Measurements from ENCODE around the gene EPHB2.

The EPHB2 gene

GRCh38 chr1:22727873-22728272 is 17.2 kb downstream of the EPHB2 start:
- Histone ChIP-seq H3K27ac (ENCODE audit: low read depth, low read length) (no peak overlapping the region), H3K36me3 (ENCODE audit: control insufficient read depth, insufficient read depth, low read length) (no peaks in the 10 kb centered on the region), H3K9me3 (ENCODE audit: control insufficient read depth, insufficient read depth, low read depth, low read length) (no peaks in the 10 kb centered on the region), H3K27me3 (ENCODE audit: control insufficient read depth, insufficient read depth, low read length) (no peaks in the 10 kb centered on the region), H3K4me1 (ENCODE audit: control insufficient read depth, insufficient read depth, low read length) (no peaks in the 10 kb centered on the region), H3K9ac (ENCODE audit: low read length) (no peak overlapping the region), H3K4me3 (ENCODE audit: low read depth, low read length) (no peak overlapping the region)

- no peaks in the 10 kb centered on the region for H3K27me3 ChIP-seq (ENCODE audit: control insufficient read depth, insufficient read depth, low read length)
- H3K9me3 ChIP-seq (ENCODE audit: control insufficient read depth, insufficient read depth, low read depth, low read length) = no peaks in the 10 kb centered on the region
- H3K36me3 ChIP-seq (ENCODE audit: control insufficient read depth, insufficient read depth, low read length) = no peaks in the 10 kb centered on the region
- no peaks in the 10 kb centered on the region for H3K4me1 ChIP-seq (ENCODE audit: control insufficient read depth, insufficient read depth, low read length)
- H3K4me3 ChIP-seq (ENCODE audit: low read depth, low read length) = no peak overlapping the region
- H3K27ac ChIP-seq (ENCODE audit: low read depth, low read length) = no peak overlapping the region
- H3K9ac ChIP-seq (ENCODE audit: low read length) = no peak overlapping the region
These were observed 18.2 kb downstream of the EPHB2 start for GRCh38 chr1:22728751-22729399.

- Histone ChIP-seq H3K27me3 (ENCODE audit: control insufficient read depth, insufficient read depth, low read length) (no peaks in the 10 kb centered on the region), H3K9ac (ENCODE audit: low read length) (no peak overlapping the region), H3K4me3 (ENCODE audit: low read depth, low read length) (no peak overlapping the region), H3K27ac (ENCODE audit: low read depth, low read length) (no peak overlapping the region), H3K36me3 (ENCODE audit: control insufficient read depth, insufficient read depth, low read length) (no peaks in the 10 kb centered on the region), H3K4me1 (ENCODE audit: control insufficient read depth, insufficient read depth, low read length) (no peaks in the 10 kb centered on the region), H3K9me3 (ENCODE audit: control insufficient read depth, insufficient read depth, low read depth, low read length) (no peaks in the 10 kb centered on the region)
These were observed 18.7 kb downstream of the EPHB2 start for GRCh38 chr1:22729400-22729773.

DNA sequence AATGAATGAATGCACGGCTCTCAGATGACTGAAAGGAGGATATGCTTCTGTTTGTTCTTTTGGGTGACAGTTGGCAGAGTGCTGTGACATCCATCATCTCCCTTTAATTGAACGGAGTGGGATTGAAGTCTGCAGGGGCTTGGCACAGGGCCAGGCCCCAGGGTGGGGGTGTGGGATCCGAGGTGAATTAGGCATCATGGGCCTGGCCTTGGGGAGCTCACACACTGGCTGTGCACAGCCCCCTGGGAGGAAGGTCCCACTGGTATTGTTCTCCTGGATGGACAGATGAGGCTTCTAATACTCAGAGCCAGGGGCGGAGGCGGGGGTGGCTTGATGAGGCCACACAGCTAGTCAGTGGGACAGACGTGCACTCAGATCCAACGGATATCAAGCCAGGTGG is 19.3 kb downstream of the EPHB2 start:
- H3K9ac ChIP-seq (ENCODE audit: low read length) = no peak overlapping the region

GRCh38 chr1:22731924-22732720 is 21.5 kb downstream of the EPHB2 start:
- Histone ChIP-seq H3K4me1 (ENCODE audit: control insufficient read depth, insufficient read depth, low read length) (peaks cover 5% of the 10 kb centered on the region; the same call in 1 of the 2 replicates), H3K27me3 (ENCODE audit: control insufficient read depth, insufficient read depth, low read length) (no peaks in the 10 kb centered on the region), H3K9me3 (ENCODE audit: control insufficient read depth, insufficient read depth, low read depth, low read length) (no peaks in the 10 kb centered on the region), H3K36me3 (ENCODE audit: control insufficient read depth, insufficient read depth, low read length) (no peaks in the 10 kb centered on the region), H3K27ac (ENCODE audit: low read depth, low read length) (no peak overlapping the region), H3K4me3 (ENCODE audit: low read depth, low read length) (no peak overlapping the region), H3K9ac (ENCODE audit: low read length) (no peak overlapping the region)

More for the DNA sequence above, 19.3 kb downstream of the EPHB2 start:
- no peak overlapping the region for H3K4me3 ChIP-seq (ENCODE audit: low read depth, low read length)
- no peaks in the 10 kb centered on the region for H3K36me3 ChIP-seq (ENCODE audit: control insufficient read depth, insufficient read depth, low read length)
- no peaks in the 10 kb centered on the region for H3K4me1 ChIP-seq (ENCODE audit: control insufficient read depth, insufficient read depth, low read length)
- H3K27me3 ChIP-seq (ENCODE audit: control insufficient read depth, insufficient read depth, low read length) = no peaks in the 10 kb centered on the region
- H3K27ac ChIP-seq (ENCODE audit: low read depth, low read length) = no peak overlapping the region
- no peaks in the 10 kb centered on the region for H3K9me3 ChIP-seq (ENCODE audit: control insufficient read depth, insufficient read depth, low read depth, low read length)

- no peak overlapping the region for H3K9ac ChIP-seq (ENCODE audit: low read length)
- H3K27me3 ChIP-seq (ENCODE audit: control insufficient read depth, insufficient read depth, low read length) = no peaks in the 10 kb centered on the region
- no peak overlapping the region for H3K27ac ChIP-seq (ENCODE audit: low read depth, low read length)
- H3K9me3 ChIP-seq (ENCODE audit: control insufficient read depth, insufficient read depth, low read depth, low read length) = no peaks in the 10 kb centered on the region
- no peak overlapping the region for H3K4me3 ChIP-seq (ENCODE audit: low read depth, low read length)
- no peaks in the 10 kb centered on the region for H3K36me3 ChIP-seq (ENCODE audit: control insufficient read depth, insufficient read depth, low read length)
- peaks cover 6% of the 10 kb centered on the region; the same call in 1 of the 2 replicates for H3K4me1 ChIP-seq (ENCODE audit: control insufficient read depth, insufficient read depth, low read length)
These were observed 23.0 kb downstream of the EPHB2 start for GRCh38 chr1:22733643-22734042.

GRCh38 chr1:22736501-22737080 is 26.0 kb downstream of the EPHB2 start:
- Histone ChIP-seq H3K9me3 (ENCODE audit: control insufficient read depth, insufficient read depth, low read depth, low read length) (no peaks in the 10 kb centered on the region), H3K9ac (ENCODE audit: low read length) (no peak overlapping the region), H3K4me3 (ENCODE audit: low read depth, low read length) (no peak overlapping the region), H3K4me1 (ENCODE audit: control insufficient read depth, insufficient read depth, low read length) (peaks cover 6% of the 10 kb centered on the region; the same call in 1 of the 2 replicates), H3K27ac (ENCODE audit: low read depth, low read length) (no peak overlapping the region), H3K27me3 (ENCODE audit: control insufficient read depth, insufficient read depth, low read length) (no peaks in the 10 kb centered on the region), H3K36me3 (ENCODE audit: control insufficient read depth, insufficient read depth, low read length) (no peaks in the 10 kb centered on the region)

GRCh38 chr1:22737374-22738068 is 26.9 kb downstream of the EPHB2 start:
- Histone ChIP-seq H3K9me3 (ENCODE audit: control insufficient read depth, insufficient read depth, low read depth, low read length) (no peaks in the 10 kb centered on the region), H3K4me1 (ENCODE audit: control insufficient read depth, insufficient read depth, low read length) (peaks cover 6% of the 10 kb centered on the region; the same call in 1 of the 2 replicates), H3K27ac (ENCODE audit: low read depth, low read length) (no peak overlapping the region), H3K36me3 (ENCODE audit: control insufficient read depth, insufficient read depth, low read length) (no peaks in the 10 kb centered on the region), H3K27me3 (ENCODE audit: control insufficient read depth, insufficient read depth, low read length) (no peaks in the 10 kb centered on the region), H3K4me3 (ENCODE audit: low read depth, low read length) (no peak overlapping the region), H3K9ac (ENCODE audit: low read length) (no peak overlapping the region)

GRCh38 chr1:22738069-22738435 is 27.4 kb downstream of the EPHB2 start:
- Histone ChIP-seq H3K27ac (ENCODE audit: low read depth, low read length) (no peak overlapping the region), H3K4me3 (ENCODE audit: low read depth, low read length) (no peak overlapping the region), H3K9me3 (ENCODE audit: control insufficient read depth, insufficient read depth, low read depth, low read length) (no peaks in the 10 kb centered on the region), H3K4me1 (ENCODE audit: control insufficient read depth, insufficient read depth, low read length) (peaks cover 6% of the 10 kb centered on the region; the same call in 1 of the 2 replicates), H3K9ac (ENCODE audit: low read length) (no peak overlapping the region), H3K27me3 (ENCODE audit: control insufficient read depth, insufficient read depth, low read length) (no peaks in the 10 kb centered on the region), H3K36me3 (ENCODE audit: control insufficient read depth, insufficient read depth, low read length) (no peaks in the 10 kb centered on the region)

GRCh38 chr1:22738522-22738921 is 27.9 kb downstream of the EPHB2 start:
- Histone ChIP-seq H3K9me3 (ENCODE audit: control insufficient read depth, insufficient read depth, low read depth, low read length) (no peaks in the 10 kb centered on the region), H3K9ac (ENCODE audit: low read length) (no peak overlapping the region), H3K36me3 (ENCODE audit: control insufficient read depth, insufficient read depth, low read length) (no peaks in the 10 kb centered on the region), H3K27ac (ENCODE audit: low read depth, low read length) (no peak overlapping the region), H3K4me1 (ENCODE audit: control insufficient read depth, insufficient read depth, low read length) (peaks cover 6% of the 10 kb centered on the region; the same call in 1 of the 2 replicates), H3K27me3 (ENCODE audit: control insufficient read depth, insufficient read depth, low read length) (no peaks in the 10 kb centered on the region), H3K4me3 (ENCODE audit: low read depth, low read length) (no peak overlapping the region)
